GM12878 (cell line): ENCODE measurements around the gene MAD2L1BP. TPM values are rescaled to one million over a fixed set of nuclear protein-coding genes. Genes with fewer than 3 reads are reported as not detected.

Experiments
- ATAC-seq: fragments of 200-7000 bp; cut with Tn5 transposase; 3 replicates; pipeline ENCODE4 v1.9.1; 2020; ENCODE audit warnings: mild to moderate bottlenecking, moderate library complexity
- BruUV-seq: library from RNA; stranded (reverse); fragments of 400-500 nt; replicated peaks from 2 replicates; lab custom pipeline; 2021; lab: Mats Ljungman, UMichigan
- CTCF ChIA-PET: fragments of 300-600 bp; sonication (Branson Sonifier 250); formaldehyde crosslinking; extraction: SDS; loops from one replicate; lab custom pipeline; 2021; ENCODE audit warnings: inconsistent platforms; lab: Yijun Ruan, JAX
- POLR2A ChIA-PET: fragments of 350-600 bp; formaldehyde crosslinking; extraction: SDS; loops from one replicate; lab custom pipeline; 2021; ENCODE audit warnings: inconsistent platforms; lab: Charles Lee
- RAD21 ChIA-PET: fragments of 300-600 bp; sonication (Branson Sonifier 250); formaldehyde crosslinking; loops from one replicate; lab custom pipeline; 2023; ENCODE audit warnings: antibody characterized with exemption; ENCODE audit not compliant: unreplicated experiment; lab: Charles Lee
- SMC1A ChIA-PET: fragments of 300-600 bp; sonication (Branson Sonifier 250); formaldehyde crosslinking; loops from one replicate; lab custom pipeline; 2023; ENCODE audit not compliant: unreplicated experiment, uncharacterized antibody; lab: Charles Lee
- DNase-seq: peaks from one replicate; pipeline ENCODE4 v3.0.0-alpha.2; 2011; ENCODE audit warnings: low read depth, low spot score
- FAIRE-seq: peaks from 3 replicates; lab custom pipeline; 2011; peaks lifted over from hg19 to GRCh38; lab: Jason Lieb, UNC
- H2AFZ ChIP-seq: 2 replicates; pipeline ENCODE4 v1.6.0; 2011; ENCODE audit warnings: low read depth, low read length, control low read depth; ENCODE audit not compliant: control insufficient read depth
- H3K27ac ChIP-seq: 2 replicates; pipeline ENCODE4 v1.5.1; 2011; ENCODE audit warnings: control low read depth; ENCODE audit not compliant: control insufficient read depth, insufficient read depth
- H3K27me3 ChIP-seq, 2 experiments: replicated peaks in 1 of 2; 2 replicates each; pipeline versions ENCODE4 v1.6.0 to v1.6.1; 2011; ENCODE audit warnings: low read length in 1 of 2; ENCODE audit not compliant: control insufficient read depth in 2 of 2, insufficient read depth in 2 of 2
- H3K36me3 ChIP-seq, 2 experiments: 2 replicates each; pipeline ENCODE4 v1.5.1; 2011; ENCODE audit warnings: low read length in 1 of 2; ENCODE audit not compliant: control insufficient read depth in 2 of 2, insufficient read depth in 2 of 2
- H3K4me1 ChIP-seq: 2 replicates; pipeline ENCODE4 v1.6.1; 2011; ENCODE audit warnings: mild to moderate bottlenecking, low read length, moderate library complexity, mixed read lengths; ENCODE audit not compliant: control insufficient read depth, insufficient read depth
- H3K4me2 ChIP-seq: 2 replicates; pipeline ENCODE4 v1.6.0; 2011; ENCODE audit warnings: control low read depth; ENCODE audit not compliant: control insufficient read depth, insufficient read depth
- H3K4me3 ChIP-seq: fragments of 200-600 bp; sonication (generic); 2 replicates; pipeline ENCODE4 v1.5.1; 2016
- H3K79me2 ChIP-seq: 2 replicates; pipeline ENCODE4 v1.6.0; 2011; ENCODE audit warnings: low read length; ENCODE audit not compliant: control insufficient read depth, insufficient read depth
- H3K9ac ChIP-seq: 2 replicates; pipeline ENCODE4 v1.8.0; 2011; ENCODE audit warnings: low read length, control low read depth, mixed read lengths; ENCODE audit not compliant: control insufficient read depth, insufficient read depth
- H3K9me3 ChIP-seq: replicated peaks from 3 replicates; pipeline ENCODE4 v1.5.1; 2011; ENCODE audit warnings: mild to moderate bottlenecking, low read length; ENCODE audit not compliant: control insufficient read depth, insufficient read depth
- H4K20me1 ChIP-seq: 2 replicates; pipeline ENCODE4 v1.6.0; 2011; ENCODE audit not compliant: control insufficient read depth, insufficient read depth
- CHD2 ChIP-seq: IDR thresholded peaks from 2 replicates; pipeline ENCODE4 v1.6.1; 2011; ENCODE audit warnings: low read depth, low read length, improper control_type of control experiment, borderline replicate concordance
- CREB1 ChIP-seq: IDR thresholded peaks from 2 replicates; pipeline ENCODE4 v1.6.1; 2012; ENCODE audit warnings: low read depth, mild to moderate bottlenecking, inconsistent platforms
- HDAC2 ChIP-seq: fragments of 200-600 bp; sonication (generic); IDR thresholded peaks from 2 replicates; pipeline ENCODE4 v1.6.1; 2017
- IRF3 ChIP-seq: fragments of 450-650 bp; IDR thresholded peaks from 2 replicates; pipeline ENCODE4 v1.6.1; 2014; ENCODE audit warnings: mild to moderate bottlenecking
- NFYB ChIP-seq: IDR thresholded peaks from 2 replicates; pipeline ENCODE4 v1.6.1; 2011; ENCODE audit warnings: low read depth, mild to moderate bottlenecking, low read length, improper control_type of control experiment, moderate library complexity; ENCODE audit not compliant: insufficient read depth
- RB1 ChIP-seq: fragments of 450-650 bp; formaldehyde crosslinking; IDR thresholded peaks from 2 replicates; pipeline ENCODE4 v1.6.1; 2017; ENCODE audit warnings: mild to moderate bottlenecking, borderline replicate concordance
- SIN3A ChIP-seq: IDR thresholded peaks from 2 replicates; pipeline ENCODE4 v1.6.1; 2012; ENCODE audit warnings: low read depth, low read length, improper control_type of control experiment
- SMARCA5 ChIP-seq: fragments of 450-650 bp; IDR thresholded peaks from 2 replicates; pipeline ENCODE4 v1.6.1; 2017; ENCODE audit warnings: mild to moderate bottlenecking
- SRF ChIP-seq, 2 experiments: IDR thresholded peaks; 2 replicates each; pipeline ENCODE4 v1.6.1; 2011; ENCODE audit warnings: low read depth in 2 of 2, low read length in 2 of 2, mild to moderate bottlenecking in 1 of 2, moderate library complexity in 1 of 2
- ZBTB4 ChIP-seq: fragments of 450-650 bp; formaldehyde crosslinking; IDR thresholded peaks from 2 replicates; pipeline ENCODE4 v1.4.0; 2022; ENCODE audit warnings: mild to moderate bottlenecking, moderate library complexity
- WGBS: methylation state at CpG from one replicate; pipeline ENCODE4 v1.1.6; 2016; ENCODE audit warnings: low lambda C conversion rate; ENCODE audit not compliant: insufficient replicate concordance, insufficient coverage; ENCODE audit errors: missing lambda C conversion rate; 5-methylcytosine and 5-hydroxymethylcytosine counted together
- in situ Hi-C: fragments of 300-500 bp; cut with MboI; formaldehyde crosslinking; loops from 9 replicates; pipeline ENCODE4 v1.14.3; 2018; ENCODE audit warnings: mixed read lengths
- intact Hi-C: fragments of 100-400 bp; cut with micrococcal nuclease; formaldehyde crosslinking; loops from one replicate; pipeline ENCODE4 v1.14.2; 2022; ENCODE audit not compliant: unreplicated experiment
- polyA plus RNA-seq, 11 experiments: library from polyadenylated mRNA; depleted of rRNA in 4 of 11; unstranded in 6 of 11; stranded (reverse) in 5 of 11; fragments of >200 nt; fragmentation: Nextera tagmentation in 4 of 11; fragmentation: Illumina TruSeq in 1 of 11; extraction: Ambion mirVana in 4 of 11; extraction: Trizol in 1 of 11; gene quantifications; 1 replicate in 1 of 11; 2 replicates in 10 of 11; pipeline versions ENCODE4 v1.2.1 to v1.2.3, GENCODE V29; 2011 to 2016; ENCODE audit warnings: inconsistent platforms in 2 of 11, missing spikeins in 2 of 11, low read depth in 1 of 11
- total RNA-seq, 4 experiments: library from RNA; depleted of rRNA in 3 of 4; stranded (reverse); fragments of >200 nt in 3 of 4; fragmentation: Illumina TruSeq in 1 of 4; extraction: Trizol in 1 of 4; gene quantifications; 2 replicates each; pipeline versions ENCODE4 v1.2.1 to v1.2.3, GENCODE V29; 2013 to 2021
- TF ChIP-seq, protein P1 (sequence below): fragments of 450-650 bp; IDR thresholded peaks from 2 replicates; pipeline ENCODE4 v1.6.1; 2017; ENCODE audit warnings: low read depth, mild to moderate bottlenecking, moderate library complexity
- TF ChIP-seq, protein P2 (sequence below): fragments of 450-650 bp; IDR thresholded peaks from 2 replicates; pipeline ENCODE4 v1.6.1; 2016; ENCODE audit warnings: mild to moderate bottlenecking
- TF ChIP-seq, protein P3 (sequence below): fragments of 450-650 bp; formaldehyde crosslinking; IDR thresholded peaks from 2 replicates; pipeline ENCODE4 v1.5.0; 2022; ENCODE audit warnings: mild to moderate bottlenecking, missing genetic modification characterization

The MAD2L1BP gene
- total and polyA plus RNA-seq, 10 of the 15 experiments (the other 5 are each of a cell fraction or from before 2014, with no cell fraction given): 39.2 to 155 (median 60.3) TPM

DNA sequence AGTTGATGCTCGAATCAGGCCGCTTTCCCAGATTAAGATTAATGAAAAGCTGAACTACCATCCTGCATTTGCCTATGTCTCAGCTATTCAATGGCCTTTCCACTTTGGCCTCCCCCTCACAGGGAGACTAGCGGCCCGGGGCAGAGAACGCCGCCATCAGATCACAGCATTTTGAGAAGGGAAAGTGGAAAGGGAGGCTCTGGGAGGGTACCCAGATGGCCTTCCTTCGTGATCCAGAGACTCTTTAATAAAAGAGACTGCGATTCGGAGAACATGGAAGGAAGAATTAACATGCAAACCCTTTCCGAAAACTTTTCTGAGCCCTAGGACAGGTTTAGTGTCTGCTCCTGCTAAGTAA lies 51.4 kb downstream of the MAD2L1BP start:
- peak overlapping the region; percentile 91 for H3K9ac ChIP-seq
- H3K27ac ChIP-seq: peak overlapping the region; percentile 86
- in situ Hi-C loops: no loop called here
- CTCF ChIA-PET: interaction anchor here (1.1 to 3.6 kb wide), 8 partner anchors 9 to 392 kb away, joined by 3 to 10 read pairs (median 5); no protein-coding TSS in a partner anchor
- RAD21 ChIA-PET: interaction anchor here (1.1 to 1.5 kb wide), 2 partner anchors 28 to 37 kb away, joined by 5 to 6 read pairs; no protein-coding TSS in a partner anchor
- H3K36me3 ChIP-seq: no peaks in the 10 kb centered on the region
- H3K4me1 ChIP-seq: peaks cover 18% of the 10 kb centered on the region
- TF ChIP-seq HDAC2 (no peak), IRF3 (no peak), RB1 (no peak), NFYB (no peak), SMARCA5 (no peak), SIN3A (no peak), CREB1 (no peak), SRF (IDR thresholded peaks at IDR 0.05; ENCODE audit: low read depth in 2 of 2, low read length in 2 of 2) (no peak), ZBTB4 (CRISPR knock-in tag) (no peak), CHD2 (no peak)
- TF ChIP-seq, protein P1, sequence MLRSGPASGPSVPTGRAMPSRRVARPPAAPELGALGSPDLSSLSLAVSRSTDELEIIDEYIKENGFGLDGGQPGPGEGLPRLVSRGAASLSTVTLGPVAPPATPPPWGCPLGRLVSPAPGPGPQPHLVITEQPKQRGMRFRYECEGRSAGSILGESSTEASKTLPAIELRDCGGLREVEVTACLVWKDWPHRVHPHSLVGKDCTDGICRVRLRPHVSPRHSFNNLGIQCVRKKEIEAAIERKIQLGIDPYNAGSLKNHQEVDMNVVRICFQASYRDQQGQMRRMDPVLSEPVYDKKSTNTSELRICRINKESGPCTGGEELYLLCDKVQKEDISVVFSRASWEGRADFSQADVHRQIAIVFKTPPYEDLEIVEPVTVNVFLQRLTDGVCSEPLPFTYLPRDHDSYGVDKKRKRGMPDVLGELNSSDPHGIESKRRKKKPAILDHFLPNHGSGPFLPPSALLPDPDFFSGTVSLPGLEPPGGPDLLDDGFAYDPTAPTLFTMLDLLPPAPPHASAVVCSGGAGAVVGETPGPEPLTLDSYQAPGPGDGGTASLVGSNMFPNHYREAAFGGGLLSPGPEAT: no peak
- TF ChIP-seq, protein P2, sequence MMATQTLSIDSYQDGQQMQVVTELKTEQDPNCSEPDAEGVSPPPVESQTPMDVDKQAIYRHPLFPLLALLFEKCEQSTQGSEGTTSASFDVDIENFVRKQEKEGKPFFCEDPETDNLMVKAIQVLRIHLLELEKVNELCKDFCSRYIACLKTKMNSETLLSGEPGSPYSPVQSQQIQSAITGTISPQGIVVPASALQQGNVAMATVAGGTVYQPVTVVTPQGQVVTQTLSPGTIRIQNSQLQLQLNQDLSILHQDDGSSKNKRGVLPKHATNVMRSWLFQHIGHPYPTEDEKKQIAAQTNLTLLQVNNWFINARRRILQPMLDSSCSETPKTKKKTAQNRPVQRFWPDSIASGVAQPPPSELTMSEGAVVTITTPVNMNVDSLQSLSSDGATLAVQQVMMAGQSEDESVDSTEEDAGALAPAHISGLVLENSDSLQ: no peak
- TF ChIP-seq, protein P3, sequence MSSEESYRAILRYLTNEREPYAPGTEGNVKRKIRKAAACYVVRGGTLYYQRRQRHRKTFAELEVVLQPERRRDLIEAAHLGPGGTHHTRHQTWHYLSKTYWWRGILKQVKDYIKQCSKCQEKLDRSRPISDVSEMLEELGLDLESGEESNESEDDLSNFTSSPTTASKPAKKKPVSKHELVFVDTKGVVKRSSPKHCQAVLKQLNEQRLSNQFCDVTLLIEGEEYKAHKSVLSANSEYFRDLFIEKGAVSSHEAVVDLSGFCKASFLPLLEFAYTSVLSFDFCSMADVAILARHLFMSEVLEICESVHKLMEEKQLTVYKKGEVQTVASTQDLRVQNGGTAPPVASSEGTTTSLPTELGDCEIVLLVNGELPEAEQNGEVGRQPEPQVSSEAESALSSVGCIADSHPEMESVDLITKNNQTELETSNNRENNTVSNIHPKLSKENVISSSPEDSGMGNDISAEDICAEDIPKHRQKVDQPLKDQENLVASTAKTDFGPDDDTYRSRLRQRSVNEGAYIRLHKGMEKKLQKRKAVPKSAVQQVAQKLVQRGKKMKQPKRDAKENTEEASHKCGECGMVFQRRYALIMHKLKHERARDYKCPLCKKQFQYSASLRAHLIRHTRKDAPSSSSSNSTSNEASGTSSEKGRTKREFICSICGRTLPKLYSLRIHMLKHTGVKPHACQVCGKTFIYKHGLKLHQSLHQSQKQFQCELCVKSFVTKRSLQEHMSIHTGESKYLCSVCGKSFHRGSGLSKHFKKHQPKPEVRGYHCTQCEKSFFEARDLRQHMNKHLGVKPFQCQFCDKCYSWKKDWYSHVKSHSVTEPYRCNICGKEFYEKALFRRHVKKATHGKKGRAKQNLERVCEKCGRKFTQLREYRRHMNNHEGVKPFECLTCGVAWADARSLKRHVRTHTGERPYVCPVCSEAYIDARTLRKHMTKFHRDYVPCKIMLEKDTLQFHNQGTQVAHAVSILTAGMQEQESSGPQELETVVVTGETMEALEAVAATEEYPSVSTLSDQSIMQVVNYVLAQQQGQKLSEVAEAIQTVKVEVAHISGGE (CRISPR knock-in tag): no peak
- no peaks in the 10 kb centered on the region for H3K27me3 ChIP-seq
- intact Hi-C loops: no loop called here
- FAIRE-seq (no peak), DNase-seq (no peak), ATAC-seq (no peak)
- peak overlapping the region; percentile 62; the same call in 1 of the 2 replicates for H2AFZ ChIP-seq
- no peaks in the 10 kb centered on the region for H4K20me1 ChIP-seq
- SMC1A ChIA-PET: interaction anchor here (1.5 to 2.3 kb wide), 3 partner anchors 12 to 22 kb away, joined by 3 to 9 read pairs (median 4); no protein-coding TSS in a partner anchor
- H3K4me2 ChIP-seq: peak overlapping the region; percentile 95
- under 1% methylated on average over 10 of the region's 10 CpGs for WGBS
- H3K4me3 ChIP-seq: peak overlapping the region; percentile 98
- no TSS peak for BruUV-seq
- H3K9me3 ChIP-seq: no peaks in the 10 kb centered on the region
- POLR2A ChIA-PET: interaction anchor here (1.3 to 1.8 kb wide), 4 partner anchors 19 to 394 kb away, joined by 3 to 8 read pairs (median 6); partner anchors contain the start of gene MAD2L1BP
- peaks cover 61% of the 10 kb centered on the region for H3K79me2 ChIP-seq
